SH-SY5Y (cell line): ENCODE results near the gene TRDN.

ENCODE experiments used
- GATA2 ChIP-seq: IDR thresholded peaks from 2 replicates; pipeline ENCODE4 v1.6.1; 2011; ENCODE audit warnings: mild to moderate bottlenecking, low read depth, low read length
- GATA3 ChIP-seq: IDR thresholded peaks from 2 replicates; pipeline ENCODE4 v1.6.1; 2011; ENCODE audit warnings: low read depth, mild to moderate bottlenecking, low read length, moderate library complexity

- no peak for TF ChIP-seq GATA3
- no peak for TF ChIP-seq GATA2
Measured at GRCh38 chr6:123503619-123504018, 133.1 kb downstream of the TRDN start.
